HG02852 (cell line): ENCODE results near the gene MAP7.

Experiments
- ATAC-seq: cut with Tn5 transposase; IDR thresholded peaks from one replicate; pipeline ENCODE4 v1.9.1; 2021; ENCODE audit warnings: mild to moderate bottlenecking, moderate library complexity; ENCODE audit not compliant: unreplicated experiment

The MAP7 gene

DNA sequence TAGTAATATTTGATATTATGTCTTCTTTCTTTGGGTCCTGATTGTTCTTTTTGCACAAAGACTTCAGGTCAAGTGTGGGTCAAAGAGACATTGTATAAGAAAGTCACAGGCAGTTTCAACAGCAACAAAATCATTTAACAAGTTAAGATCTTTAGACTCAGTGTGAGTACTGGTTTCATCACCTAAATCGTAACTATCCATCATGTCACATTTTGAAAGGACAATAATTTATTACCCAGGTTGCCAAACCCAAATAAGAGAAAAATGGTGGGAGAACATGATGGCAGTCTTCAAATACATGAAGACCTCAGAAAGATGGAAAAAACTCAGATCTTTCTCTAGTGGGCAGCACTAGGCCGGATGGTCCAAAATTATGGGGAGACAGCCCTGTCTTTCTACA, 205.1 kb downstream of the MAP7 start:
- ATAC-seq: no peak

DNA sequence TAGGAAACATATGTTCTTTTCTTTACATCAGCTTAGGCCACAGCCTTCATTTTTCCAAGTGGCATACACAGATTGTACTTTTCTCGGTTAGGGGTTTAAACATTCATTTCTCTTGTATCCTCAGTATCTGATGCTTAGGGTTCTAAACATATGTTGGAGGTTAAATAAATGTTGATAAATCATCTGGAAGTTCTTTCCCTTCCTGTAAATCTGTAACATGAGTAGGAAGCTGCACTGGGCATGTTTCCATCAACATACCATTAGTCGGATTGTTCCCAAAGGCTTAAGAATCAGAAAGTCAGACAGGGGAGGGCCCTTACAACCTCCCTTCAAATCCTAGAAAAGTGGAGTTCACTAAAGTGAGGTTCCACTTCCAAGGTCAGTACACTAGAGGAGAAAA, 205.8 kb downstream of the MAP7 start:
- no peak for ATAC-seq

DNA sequence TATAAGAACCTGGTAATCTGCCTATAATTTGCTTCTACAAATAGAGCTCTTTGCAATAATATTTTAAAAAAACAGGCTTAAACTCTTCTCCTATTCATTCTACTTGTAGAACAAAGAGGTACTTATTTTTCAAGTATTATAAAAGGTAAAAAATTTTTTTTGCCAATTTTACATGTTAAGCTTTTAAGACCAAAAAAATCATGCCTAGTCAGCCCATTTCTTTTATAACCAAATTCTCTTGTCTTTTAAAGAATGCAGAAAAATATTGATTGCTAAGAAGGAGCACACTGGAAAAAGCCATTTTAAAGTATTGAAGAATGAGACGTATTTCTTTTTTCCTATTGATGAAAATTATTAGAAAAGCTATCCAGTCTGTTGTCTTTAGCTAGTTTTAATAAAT, 206.5 kb downstream of the MAP7 start:
- no peak for ATAC-seq

DNA sequence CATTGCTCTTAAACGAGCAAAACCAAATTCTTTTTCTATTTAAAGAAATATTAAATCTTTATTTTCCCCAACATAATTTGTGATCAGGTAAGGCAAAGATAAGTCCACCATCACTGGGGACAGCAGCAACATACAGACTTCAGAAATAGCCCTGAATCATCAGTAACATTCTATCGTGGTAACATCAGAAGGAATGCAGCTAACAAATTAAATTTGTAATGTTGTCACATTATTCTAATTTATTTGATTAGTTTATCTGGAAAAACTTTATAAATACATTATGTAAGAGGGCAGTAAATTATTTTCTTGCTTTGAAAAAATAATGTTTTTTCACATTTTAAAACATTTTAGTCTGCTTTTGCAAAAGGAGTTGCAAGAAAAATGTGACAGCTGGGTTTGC, 206.9 kb downstream of the MAP7 start:
- ATAC-seq: no peak

DNA sequence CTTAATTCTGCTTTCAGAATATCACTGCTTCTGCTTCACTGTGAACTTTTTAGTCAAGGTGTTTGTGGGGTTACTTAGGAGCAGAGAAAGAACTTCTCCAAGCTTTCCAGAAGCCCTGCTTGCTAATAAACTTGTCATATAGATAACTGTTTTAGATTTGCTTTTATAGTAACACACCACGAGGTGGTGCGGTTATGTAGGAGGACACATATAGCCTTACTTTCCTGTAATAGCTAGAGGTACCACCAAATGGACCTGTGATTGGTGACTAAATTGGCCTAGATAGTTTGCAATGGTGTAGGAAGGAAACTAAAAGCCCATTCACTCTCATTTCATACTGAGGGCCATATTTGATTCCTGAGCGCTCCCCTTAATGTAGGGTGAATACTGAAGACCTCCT, 208.3 kb downstream of the MAP7 start:
- no peak for ATAC-seq

DNA sequence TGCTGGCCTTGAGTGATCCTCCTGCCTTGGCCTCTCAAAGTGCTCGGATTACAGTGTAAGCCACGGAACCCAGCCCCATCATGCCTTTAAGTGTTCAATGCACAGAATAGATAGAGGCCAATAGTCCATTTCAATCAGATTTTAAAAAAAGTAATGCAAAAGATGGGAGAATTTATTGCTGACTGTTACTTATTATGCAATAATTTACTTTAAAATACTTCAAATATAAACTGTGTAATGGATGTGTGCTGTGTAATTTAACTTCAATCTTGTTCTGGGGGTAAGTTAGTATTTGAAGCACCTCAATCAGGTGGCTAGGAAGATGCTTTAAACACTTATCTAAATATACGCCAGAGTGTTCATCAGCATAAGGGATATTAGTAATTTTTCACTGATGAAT, 208.9 kb downstream of the MAP7 start:
- no peak for ATAC-seq

DNA sequence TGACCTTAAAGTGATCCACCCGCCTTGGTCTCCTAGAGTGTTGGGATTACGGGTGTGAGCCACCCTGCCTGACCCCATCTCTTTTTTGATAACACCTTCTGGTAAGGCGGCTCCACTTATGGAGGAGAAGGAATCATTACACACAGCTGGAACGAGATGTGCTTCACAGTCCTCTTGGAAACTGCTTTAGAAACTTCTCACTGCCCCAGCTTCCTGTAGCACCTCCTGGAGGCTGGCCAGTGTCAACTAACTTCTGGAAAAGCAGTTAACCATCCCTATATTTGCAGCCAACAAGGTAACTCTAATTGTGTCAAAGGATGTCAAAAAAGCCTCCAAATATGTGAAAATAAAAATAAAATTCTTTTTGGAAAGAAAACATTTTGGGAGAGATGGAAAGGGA, 211.7 kb downstream of the MAP7 start:
- ATAC-seq: no peak

DNA sequence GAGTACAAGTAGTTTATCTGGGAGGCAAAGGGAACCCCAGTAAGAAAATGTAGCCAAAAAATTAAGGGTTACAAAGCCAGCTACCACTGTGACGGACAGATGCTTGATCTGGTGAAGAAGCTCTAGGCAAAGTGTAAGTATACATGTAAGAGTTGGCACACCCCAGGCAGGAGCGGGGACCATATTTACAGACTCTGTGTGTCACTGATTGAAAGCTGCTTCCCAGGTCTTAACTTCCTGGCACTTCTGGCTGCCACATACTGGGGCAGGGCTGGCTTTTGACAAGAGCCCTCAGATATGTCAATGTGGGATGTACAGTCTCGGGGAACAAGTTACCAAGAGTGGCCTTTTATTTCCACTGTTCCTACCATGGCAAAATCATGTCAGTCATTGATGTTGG, 212.6 kb downstream of the MAP7 start:
- no peak for ATAC-seq

DNA sequence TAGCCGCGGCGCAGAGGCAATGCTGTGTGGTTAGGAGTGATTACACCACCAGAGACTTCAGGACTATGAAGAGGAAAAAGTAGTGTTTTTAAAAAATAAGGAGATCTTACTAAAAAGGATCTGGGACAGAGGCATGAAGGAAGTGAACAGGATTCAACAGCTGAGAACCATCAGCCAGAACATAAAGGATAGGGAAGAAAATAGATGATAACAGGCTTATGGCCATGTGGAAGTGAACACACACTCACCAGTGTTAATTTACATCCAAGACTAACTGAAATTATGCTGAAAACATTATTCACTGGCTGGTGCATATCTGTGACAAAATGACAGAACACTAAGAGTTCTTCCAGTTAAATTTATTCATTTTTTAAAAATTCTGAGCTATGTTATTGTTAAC, 213.1 kb downstream of the MAP7 start:
- ATAC-seq: no peak

DNA sequence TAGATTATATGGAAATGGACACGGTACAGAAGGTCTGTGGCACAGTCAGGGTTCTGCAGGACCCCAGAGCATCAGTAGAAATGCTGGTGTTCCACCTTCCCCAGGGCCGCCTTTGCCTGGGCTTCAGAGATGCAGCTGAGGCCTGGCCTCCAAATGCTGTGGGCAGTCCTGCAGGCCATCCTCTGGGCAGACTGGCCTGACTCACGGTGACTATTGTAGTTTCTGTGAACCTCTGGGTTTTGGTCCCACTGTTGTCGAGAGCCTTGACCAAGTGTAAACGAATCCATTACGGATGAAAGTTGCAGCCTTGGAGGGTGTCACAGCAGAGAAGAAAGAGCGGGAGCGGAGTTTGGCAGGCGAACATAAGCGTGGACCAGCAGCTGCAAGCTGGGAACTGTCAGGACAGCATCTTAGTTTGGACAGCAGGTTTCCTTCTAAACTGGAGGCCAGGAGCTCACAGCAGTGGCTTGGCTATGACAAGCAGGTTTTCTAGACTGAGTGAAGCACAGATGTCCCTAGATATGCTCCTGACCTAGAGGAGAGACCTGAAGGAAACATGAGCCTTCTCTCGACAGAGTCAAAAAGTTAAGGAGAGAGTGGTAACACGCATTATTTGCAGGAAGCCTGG, 214.4 kb downstream of the MAP7 start:
- no peak for ATAC-seq

DNA sequence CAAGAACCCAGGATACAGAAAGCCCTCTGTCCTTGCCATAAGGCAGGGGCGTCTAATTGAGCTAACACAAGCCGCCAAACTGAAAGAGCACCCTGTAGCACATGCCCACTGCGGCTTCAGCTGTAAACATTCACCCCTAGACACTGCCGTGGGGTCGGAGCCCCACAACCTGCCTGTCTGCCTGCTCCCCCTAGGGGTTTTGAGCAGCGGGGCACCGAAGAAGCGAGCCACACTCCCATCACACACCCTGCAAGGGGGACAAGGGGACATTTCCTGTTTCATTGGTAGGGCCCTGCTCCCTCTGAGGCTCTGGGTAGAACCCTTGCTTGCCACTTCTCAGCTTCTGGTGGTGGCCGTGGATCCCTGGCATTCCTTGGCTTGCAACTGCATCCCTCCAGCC, 215.4 kb downstream of the MAP7 start:
- no peak for ATAC-seq

DNA sequence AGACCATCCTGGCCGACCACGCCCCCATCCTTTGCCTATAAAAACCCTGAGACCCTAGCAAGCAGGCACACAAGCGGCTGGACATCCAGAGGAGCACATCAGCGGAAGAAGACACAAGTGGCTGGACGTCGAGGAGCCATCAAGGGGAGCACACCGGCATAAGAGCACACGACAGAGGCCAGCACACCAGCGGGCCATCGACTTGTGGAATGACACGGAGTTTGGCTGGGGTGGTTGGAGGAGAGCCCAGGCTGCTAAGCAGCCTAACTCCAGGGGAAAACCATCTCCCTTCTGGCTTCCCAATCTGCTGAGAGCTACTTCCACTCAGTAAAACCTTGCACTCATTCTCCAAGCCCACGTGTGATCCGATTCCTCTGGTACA, 215.8 kb downstream of the MAP7 start:
- ATAC-seq: no peak

DNA sequence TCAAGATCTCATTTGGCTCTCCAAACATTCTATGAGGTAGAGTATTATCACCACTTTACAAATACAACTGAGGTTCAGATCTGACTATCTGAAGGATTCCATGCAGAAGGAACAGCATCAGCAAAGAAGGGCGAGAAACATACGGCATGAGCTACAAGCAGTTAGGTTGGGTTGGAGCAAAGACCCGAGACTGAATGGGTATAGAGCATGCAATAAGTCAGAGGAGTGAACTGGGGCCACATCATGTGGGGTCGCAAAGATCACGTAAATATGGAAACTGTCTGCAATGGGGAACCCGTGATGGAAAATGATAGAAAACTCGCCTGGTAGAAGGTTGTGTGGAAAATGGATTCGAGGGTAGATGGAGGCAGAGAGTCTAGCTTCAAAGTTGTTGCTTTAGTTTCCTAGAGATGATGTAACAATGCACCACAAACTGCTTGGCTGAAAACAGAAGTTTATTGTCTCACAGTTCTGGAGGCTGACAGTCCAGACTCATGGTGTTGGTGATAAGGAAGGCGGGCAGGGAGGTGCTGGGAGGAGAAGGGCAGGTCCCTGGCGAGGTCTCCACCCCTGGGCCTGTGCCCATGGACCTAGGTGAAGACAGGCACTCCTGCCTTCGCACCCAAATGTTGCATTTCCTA, 216.3 kb downstream of the MAP7 start:
- no peak for ATAC-seq

DNA sequence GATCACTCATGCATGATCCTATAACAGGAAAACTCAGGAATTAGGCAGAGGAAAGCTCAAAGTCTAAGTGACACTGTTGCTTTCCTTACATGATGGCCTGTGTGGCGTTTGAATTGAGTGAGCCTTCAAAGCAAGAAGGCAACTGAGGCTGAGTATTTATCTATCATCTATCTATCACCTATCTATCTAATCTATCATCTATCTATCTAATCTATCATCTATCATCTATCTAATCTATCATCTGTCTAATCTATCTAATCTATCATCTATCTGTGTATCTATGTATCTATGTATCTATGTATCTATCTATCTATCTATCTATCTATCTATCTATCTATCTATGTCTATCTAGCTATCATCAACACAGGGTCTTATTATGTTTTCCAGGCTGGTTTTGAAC, 218.8 kb downstream of the MAP7 start:
- no peak for ATAC-seq

DNA sequence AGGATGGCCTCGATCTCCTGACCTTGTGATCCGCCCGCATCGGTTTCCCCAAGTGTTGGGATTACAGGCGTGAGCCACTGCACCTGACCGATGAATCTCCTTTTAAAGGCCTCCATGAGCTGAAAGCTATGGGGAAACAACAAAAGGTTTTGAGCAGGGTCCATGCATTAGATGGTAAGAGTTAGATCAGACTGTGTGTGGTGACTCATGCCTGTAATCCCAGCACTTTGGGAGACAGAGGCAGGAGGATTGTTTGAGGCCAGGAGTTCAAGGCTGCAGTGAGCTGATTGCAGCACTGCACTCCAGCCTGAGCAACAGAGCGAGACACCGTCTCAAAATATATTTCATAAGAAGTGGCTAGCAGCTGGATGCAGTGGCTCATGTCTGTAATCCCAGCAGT, 219.6 kb downstream of the MAP7 start:
- no peak for ATAC-seq

DNA sequence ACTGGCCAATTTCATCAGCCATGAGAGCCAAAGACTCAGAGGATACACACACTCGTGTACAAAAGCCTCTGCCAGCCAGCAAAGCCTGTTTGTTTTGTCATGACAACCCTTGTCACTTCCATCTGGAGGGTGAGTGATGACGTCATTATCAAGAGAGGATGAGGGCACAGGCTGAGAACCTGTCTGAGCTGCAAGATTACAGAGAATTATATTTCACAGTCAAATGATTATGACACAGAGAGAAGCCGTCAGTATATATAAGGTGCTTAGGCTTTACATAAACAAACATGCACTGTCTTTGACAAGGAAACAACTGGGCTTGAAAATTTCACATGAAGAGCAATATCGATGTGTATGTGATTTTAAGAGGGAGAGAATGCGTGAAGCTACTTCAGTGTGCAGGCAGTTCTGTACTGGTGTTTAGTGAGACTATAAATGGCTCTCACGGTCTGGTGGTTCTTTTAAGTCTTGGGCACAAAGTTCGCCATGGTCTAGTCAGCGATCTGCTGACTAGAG, 224.1 kb downstream of the MAP7 start:
- no peak for ATAC-seq

DNA sequence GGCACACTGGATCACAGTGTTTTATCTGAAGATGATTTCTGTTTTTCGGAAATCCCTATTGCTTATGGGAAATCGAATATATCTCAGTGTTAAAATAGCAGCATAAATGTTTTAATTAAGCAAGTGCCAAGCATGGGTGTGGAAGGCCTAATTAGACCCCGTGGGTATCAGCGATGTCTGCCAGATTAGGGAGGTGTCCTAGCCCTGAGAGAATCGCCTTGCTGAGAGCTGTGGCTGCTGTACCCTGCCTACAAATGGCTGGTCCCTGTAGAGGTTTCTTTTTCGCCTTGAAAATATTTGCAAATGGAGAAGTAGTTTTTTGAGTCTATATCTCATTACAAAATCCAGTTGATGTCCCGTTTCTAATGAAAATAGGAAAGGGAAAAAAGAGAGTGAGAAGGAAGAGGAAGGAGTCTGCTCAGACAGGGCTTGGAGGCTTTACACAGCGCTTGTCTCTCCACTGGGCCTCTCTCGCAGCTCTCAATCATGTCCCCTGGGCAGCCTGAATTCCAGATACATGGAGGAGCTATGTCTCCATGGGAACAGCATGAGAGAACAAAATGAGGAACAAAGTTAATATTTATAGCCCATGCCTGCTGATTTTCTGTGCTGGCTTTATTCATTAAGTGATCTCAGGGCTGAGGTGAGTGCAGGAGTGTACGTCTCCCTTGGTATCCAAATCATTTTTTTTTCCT, 225.4 kb downstream of the MAP7 start:
- no peak for ATAC-seq

DNA sequence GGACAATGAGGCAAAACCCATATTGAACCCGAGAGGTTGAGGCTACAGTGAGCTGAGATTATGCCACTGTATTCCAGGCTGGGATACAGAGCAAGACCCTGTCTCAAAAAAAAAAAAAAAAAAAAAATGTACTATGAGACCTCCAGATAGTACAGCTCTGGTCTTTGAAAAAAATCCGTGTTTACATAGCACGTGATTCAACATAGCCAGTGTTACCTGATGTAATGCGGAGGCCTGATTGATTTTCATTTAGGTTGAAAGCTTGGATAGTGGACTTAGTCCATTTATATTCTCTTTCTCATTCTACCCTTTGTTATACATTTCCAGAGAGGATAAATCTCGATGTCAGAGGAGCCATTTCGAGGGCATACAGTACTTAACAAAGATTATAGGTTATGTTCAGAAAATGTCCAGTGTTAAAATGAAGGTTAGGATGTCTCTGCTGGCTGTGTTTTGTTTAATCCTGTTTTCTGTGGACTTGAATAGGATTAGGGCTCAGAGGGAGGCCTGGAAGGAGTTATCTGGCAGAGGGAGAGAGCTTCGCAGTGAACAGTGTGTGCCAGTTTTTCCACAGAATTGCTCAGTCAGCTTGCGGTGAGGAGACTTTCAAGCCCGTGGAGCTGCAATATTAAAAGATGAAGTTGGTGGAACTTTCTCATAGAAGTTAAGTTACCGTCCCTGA, 226.7 kb downstream of the MAP7 start:
- no peak for ATAC-seq

DNA sequence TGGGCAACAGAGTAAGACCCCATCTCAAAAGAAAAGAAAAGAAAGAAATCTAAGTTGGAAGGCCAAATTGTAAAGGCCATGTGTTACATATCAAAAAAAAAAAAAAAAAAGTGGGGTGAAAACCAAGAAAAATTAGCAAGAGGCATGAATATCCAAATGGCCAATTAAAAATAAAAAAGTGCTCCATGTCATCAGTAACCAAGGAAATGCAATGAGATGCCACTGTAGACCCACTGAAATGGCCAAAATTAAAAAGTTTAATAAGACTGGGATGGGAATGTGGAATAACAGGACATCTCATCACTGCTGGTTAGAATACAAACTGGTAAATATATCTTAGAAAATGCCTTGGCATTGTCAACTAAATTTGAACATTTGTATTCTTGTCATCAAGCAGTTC, 230.5 kb downstream of the MAP7 start:
- no peak for ATAC-seq

DNA sequence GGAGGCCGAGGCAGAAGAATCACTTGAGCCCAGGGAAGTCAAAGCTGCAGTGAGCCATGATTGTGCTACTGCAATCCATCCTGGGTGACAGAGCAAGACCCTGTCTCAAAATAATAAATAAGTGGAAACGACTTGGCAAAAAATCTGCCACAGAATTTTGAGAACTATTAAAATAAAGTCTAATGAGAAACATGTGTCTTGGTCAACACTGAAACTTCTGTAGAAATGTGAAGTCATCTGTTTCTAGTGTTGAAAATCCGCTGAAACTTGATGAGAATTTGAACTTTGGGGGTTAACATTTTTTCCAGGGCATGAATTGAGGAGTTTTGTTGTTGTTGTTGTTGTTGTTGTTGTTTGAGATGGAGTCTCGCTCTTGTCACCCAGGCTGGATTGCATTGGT, 231.5 kb downstream of the MAP7 start:
- ATAC-seq: no peak

DNA sequence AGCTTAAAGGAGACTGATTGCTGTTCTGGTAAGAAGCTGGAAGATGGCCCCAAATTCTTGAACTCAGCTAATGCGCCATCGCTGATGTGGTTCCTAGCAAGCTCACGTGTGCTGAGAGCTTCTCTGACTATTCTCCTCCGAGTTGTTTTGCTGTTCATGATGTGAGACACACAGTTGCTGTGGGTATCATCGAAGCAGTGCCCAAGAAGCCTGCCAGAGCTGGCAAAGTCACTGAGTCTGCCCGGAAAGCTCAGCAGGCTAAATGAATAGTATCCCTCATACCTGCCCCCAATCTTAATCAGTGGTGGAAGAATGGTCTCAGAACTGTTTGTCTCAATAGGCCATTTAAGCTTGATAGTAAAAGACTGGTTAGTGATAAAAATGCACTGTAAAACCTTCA, 232.3 kb downstream of the MAP7 start:
- ATAC-seq: no peak
